ENCODE data around the gene VMP1. TPM values are rescaled to one million over a fixed set of nuclear protein-coding genes. Genes with fewer than 3 reads are reported as not detected.

The VMP1 gene
- total and polyA plus RNA-seq, 2 of the 13 experiments (the other 11 are each of a cell fraction or from before 2014, with no cell fraction given), result 186 to 271 TPM

DNA sequence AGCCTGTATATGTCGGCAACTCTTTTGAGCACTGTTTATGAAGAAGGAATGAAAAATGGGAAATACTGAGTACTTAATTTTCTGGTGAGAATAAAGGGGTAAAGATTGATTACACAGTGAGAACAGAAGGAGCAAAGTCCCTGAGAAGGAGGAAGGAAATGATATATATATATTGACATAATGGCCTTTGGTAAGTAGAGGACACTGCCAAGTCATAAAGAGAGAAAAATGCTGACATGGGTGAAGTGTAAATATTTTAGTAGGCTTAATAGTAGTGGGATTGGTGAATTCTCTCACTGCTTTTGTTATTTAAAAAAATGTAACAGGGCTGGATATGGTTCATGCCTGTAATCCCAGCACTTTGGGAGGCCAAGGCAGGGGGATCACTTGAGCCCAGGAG lies 16.2 kb downstream of the VMP1 start (continued):
- TF ChIP-seq, protein P1, sequence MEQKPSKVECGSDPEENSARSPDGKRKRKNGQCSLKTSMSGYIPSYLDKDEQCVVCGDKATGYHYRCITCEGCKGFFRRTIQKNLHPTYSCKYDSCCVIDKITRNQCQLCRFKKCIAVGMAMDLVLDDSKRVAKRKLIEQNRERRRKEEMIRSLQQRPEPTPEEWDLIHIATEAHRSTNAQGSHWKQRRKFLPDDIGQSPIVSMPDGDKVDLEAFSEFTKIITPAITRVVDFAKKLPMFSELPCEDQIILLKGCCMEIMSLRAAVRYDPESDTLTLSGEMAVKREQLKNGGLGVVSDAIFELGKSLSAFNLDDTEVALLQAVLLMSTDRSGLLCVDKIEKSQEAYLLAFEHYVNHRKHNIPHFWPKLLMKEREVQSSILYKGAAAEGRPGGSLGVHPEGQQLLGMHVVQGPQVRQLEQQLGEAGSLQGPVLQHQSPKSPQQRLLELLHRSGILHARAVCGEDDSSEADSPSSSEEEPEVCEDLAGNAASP (CRISPR knock-in tag; IDR thresholded peaks at IDR 0.05; ENCODE audit: borderline replicate concordance), result no peak

DNA sequence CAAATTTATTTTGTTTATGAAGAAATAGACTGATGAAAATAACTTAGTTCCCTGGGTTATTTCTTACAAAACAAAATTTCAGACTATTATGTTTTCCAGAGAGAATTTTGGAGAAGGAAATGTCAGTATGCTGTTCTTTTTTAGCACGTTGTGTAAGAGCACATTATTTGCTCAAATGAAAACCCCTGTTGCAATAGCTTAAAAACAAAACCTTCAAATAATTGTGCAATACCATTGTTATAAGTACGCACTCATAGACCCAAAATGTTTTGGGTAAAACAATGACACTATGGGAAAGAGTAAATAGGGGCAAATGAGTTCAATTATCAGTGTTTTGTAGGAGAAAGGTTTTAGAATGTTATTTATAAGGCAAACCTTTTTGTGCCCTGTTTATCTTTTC lies 18.2 kb downstream of the VMP1 start:
- BruUV-seq (replicated peaks), result no TSS peak
- no peaks in the 10 kb centered on the region for H3K9me3 ChIP-seq (ENCODE audit: low read length)
- H3K4me2 ChIP-seq (ENCODE audit: low read depth, low read length), result peak overlapping the region; percentile 31
- FAIRE-seq, result no peak
- peak overlapping the region; percentile 44 for H3K27ac ChIP-seq (ENCODE audit: extremely low read length, insufficient read depth, low read length)
- in situ Hi-C loops (cut with HindIII; ENCODE audit: extremely low pct_ligation_motif_present, low pct_unique_long_range_greater_than_20kb) (no loop called here), intact Hi-C loops (cut with micrococcal nuclease; ENCODE audit: unreplicated experiment) (no loop called here)
- H3K79me2 ChIP-seq (ENCODE audit: insufficient read depth, low read length), result peaks cover 88% of the 10 kb centered on the region
- no peaks in the 10 kb centered on the region for H4K20me1 ChIP-seq (ENCODE audit: insufficient read depth, low read length)
- DNase-seq (ENCODE audit: low spot score), result peak; percentile 68
- ATAC-seq, result no peak
- CTCF ChIA-PET (ENCODE audit: low intra/inter-chr PET ratio, low total read pairs), result no interaction called here
- no peak overlapping the region for H2AFZ ChIP-seq (ENCODE audit: low read length)
- H3K4me1 ChIP-seq (ENCODE audit: insufficient read depth, low read length), result peaks cover 87% of the 10 kb centered on the region
- H3K9ac ChIP-seq (ENCODE audit: insufficient read depth, low read depth, low read length), result peak overlapping the region; percentile 24; the same call in 1 of the 2 replicates
- H3K27me3 ChIP-seq (ENCODE audit: control insufficient read depth in 1 of 2, insufficient read depth in 2 of 2, low read length in 2 of 2), result no peaks in the 10 kb centered on the region
- no peak overlapping the region; a peak in 1 of 6 replicates for H3K4me3 ChIP-seq (replicated peaks in 1 of 3; ENCODE audit: insufficient read depth in 1 of 3, low read depth in 2 of 3, low read length in 3 of 3)
- POLR2A ChIA-PET, result interaction anchor here (1.1 to 4.2 kb wide), 2 partner anchors 18 to 23 kb away, joined by 3 to 20 read pairs; partner anchors contain the start of genes PTRH2 and VMP1
- WGBS (ENCODE audit: low lambda C conversion rate), result 7% methylated on average over 2 of the region's 2 CpGs
- no peaks in the 10 kb centered on the region for H3K36me3 ChIP-seq (replicated peaks in 1 of 2; ENCODE audit: control insufficient read depth in 1 of 2, insufficient read depth in 2 of 2, low read length in 2 of 2)
- peak; percentile 37; the same call in 1 of the 2 replicates for TF ChIP-seq MED1 (CRISPR knock-in tag; IDR thresholded peaks at IDR 0.05)
- TF ChIP-seq, protein P2, sequence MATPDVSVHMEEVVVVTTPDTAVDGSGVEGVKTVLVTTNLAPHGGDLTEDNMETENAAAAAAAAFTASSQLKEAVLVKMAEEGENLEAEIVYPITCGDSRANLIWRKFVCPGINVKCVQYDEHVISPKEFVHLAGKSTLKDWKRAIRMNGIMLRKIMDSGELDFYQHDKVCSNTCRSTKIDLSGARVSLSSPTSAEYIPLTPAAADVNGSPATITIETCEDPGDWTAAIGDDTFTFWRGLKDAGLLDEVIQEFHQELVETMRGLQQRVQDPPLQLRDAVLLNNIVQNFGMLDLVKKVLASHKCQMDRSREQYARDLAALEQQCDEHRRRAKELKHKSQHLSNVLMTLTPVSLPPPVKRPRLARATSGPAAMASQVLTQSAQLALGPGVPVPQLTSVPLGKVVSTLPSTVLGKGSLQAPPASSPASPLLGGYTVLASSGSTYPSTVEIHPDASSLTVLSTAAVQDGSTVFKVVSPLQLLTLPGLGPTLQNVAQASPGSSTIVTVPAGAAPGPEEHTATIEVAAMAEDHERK (CRISPR knock-in tag; IDR thresholded peaks at IDR 0.05; ENCODE audit: low read depth), result no peak
- no peak for TF ChIP-seq ZFX (CRISPR knock-in tag; IDR thresholded peaks at IDR 0.05; ENCODE audit: low read depth)
- TF ChIP-seq SRF (IDR thresholded peaks at IDR 0.05; ENCODE audit: low read depth, low read length), result no peak
- TF ChIP-seq, protein P3, sequence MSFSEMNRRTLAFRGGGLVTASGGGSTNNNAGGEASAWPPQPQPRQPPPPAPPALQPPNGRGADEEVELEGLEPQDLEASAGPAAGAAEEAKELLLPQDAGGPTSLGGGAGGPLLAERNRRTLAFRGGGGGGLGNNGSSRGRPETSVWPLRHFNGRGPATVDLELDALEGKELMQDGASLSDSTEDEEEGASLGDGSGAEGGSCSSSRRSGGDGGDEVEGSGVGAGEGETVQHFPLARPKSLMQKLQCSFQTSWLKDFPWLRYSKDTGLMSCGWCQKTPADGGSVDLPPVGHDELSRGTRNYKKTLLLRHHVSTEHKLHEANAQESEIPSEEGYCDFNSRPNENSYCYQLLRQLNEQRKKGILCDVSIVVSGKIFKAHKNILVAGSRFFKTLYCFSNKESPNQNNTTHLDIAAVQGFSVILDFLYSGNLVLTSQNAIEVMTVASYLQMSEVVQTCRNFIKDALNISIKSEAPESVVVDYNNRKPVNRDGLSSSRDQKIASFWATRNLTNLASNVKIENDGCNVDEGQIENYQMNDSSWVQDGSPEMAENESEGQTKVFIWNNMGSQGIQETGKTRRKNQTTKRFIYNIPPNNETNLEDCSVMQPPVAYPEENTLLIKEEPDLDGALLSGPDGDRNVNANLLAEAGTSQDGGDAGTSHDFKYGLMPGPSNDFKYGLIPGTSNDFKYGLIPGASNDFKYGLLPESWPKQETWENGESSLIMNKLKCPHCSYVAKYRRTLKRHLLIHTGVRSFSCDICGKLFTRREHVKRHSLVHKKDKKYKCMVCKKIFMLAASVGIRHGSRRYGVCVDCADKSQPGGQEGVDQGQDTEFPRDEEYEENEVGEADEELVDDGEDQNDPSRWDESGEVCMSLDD (CRISPR knock-in tag; IDR thresholded peaks at IDR 0.05; ENCODE audit: borderline replicate concordance), result no peak
- no peak for TF ChIP-seq ZNF292 (CRISPR knock-in tag; IDR thresholded peaks at IDR 0.05; ENCODE audit: borderline replicate concordance, low read depth)
